Liver (tissue), 9 donors: ENCODE measurements around the gene HUS1B. TPM values are rescaled to one million over a fixed set of nuclear protein-coding genes. Genes with fewer than 3 reads are reported as not detected.

ENCODE experiments used
- DNase-seq: peaks from one replicate; pipeline ENCODE4 v3.0.0-alpha.2; 2017; ENCODE audit warnings: low spot score
- H3K27ac ChIP-seq, 2 donors: one replicate each; pipeline ENCODE4 v1.7.0; 2013; ENCODE audit warnings: inconsistent platforms in 2 of 2, low read length in 2 of 2, control low read depth in 1 of 2, low read depth in 1 of 2, mild to moderate bottlenecking in 1 of 2
- H3K27me3 ChIP-seq, 4 donors: one replicate each; pipeline versions ENCODE4 v1.6.1 to v1.7.0; 2013; ENCODE audit warnings: low read length in 3 of 4, inconsistent platforms in 1 of 4, mild to moderate bottlenecking in 1 of 4, moderate library complexity in 1 of 4; ENCODE audit not compliant: control insufficient read depth in 4 of 4, insufficient read depth in 4 of 4
- H3K36me3 ChIP-seq, 4 donors: one replicate each; pipeline versions ENCODE4 v1.6.1 to v1.7.0; 2013; ENCODE audit warnings: low read length in 3 of 4, mild to moderate bottlenecking in 3 of 4, low read depth in 1 of 4, moderate library complexity in 1 of 4; ENCODE audit not compliant: control insufficient read depth in 4 of 4, insufficient read depth in 3 of 4
- H3K4me1 ChIP-seq, 4 donors: one replicate each; pipeline versions ENCODE4 v1.6.1 to v1.7.0; 2013; ENCODE audit warnings: low read length in 3 of 4, mild to moderate bottlenecking in 3 of 4, moderate library complexity in 1 of 4; ENCODE audit not compliant: control insufficient read depth in 4 of 4, insufficient read depth in 4 of 4
- H3K4me3 ChIP-seq, 3 donors: one replicate each; pipeline versions ENCODE4 v1.6.1 to v1.7.0; 2013; ENCODE audit warnings: low read length in 3 of 3, control low read depth in 1 of 3, low read depth in 1 of 3, mild to moderate bottlenecking in 1 of 3
- H3K9ac ChIP-seq, 2 donors: one replicate each; pipeline ENCODE4 v1.7.0; 2013; ENCODE audit warnings: low read length in 2 of 2, mild to moderate bottlenecking in 2 of 2, moderate library complexity in 2 of 2, control low read depth in 1 of 2, low read depth in 1 of 2
- H3K9me3 ChIP-seq, 4 donors: one replicate each; pipeline versions ENCODE4 v1.6.1 to v1.7.0; 2013; ENCODE audit warnings: low read length in 3 of 4; ENCODE audit not compliant: control insufficient read depth in 4 of 4
- EGR1 ChIP-seq, 2 donors: IDR thresholded peaks; 2 replicates each; pipeline ENCODE4 v1.6.1; 2016 to 2018; ENCODE audit warnings: antibody characterized with exemption in 2 of 2, low read depth in 2 of 2
- FOXA1 ChIP-seq: IDR thresholded peaks from 2 replicates; pipeline ENCODE4 v1.6.1; 2016; ENCODE audit warnings: antibody characterized with exemption
- FOXA2 ChIP-seq: IDR thresholded peaks from 2 replicates; pipeline ENCODE4 v1.6.1; 2016; ENCODE audit warnings: antibody characterized with exemption
- GABPA ChIP-seq, 2 donors: IDR thresholded peaks in 1 of 2; conservative IDR thresholded peaks in 1 of 2; 2 replicates each; pipeline ENCODE4 v1.6.1; 2016; ENCODE audit warnings: antibody characterized with exemption in 2 of 2, mild to moderate bottlenecking in 1 of 2, moderate library complexity in 1 of 2
- HNF4A ChIP-seq, 2 donors: conservative IDR thresholded peaks; 2 replicates each; pipeline ENCODE4 v1.6.1; 2016; ENCODE audit warnings: antibody characterized with exemption in 2 of 2, mild to moderate bottlenecking in 2 of 2
- HNF4G ChIP-seq: IDR thresholded peaks from 2 replicates; pipeline ENCODE4 v1.6.1; 2016; ENCODE audit warnings: antibody characterized with exemption
- JUND ChIP-seq, 2 donors: IDR thresholded peaks; 2 replicates each; pipeline ENCODE4 v1.6.1; 2016; ENCODE audit warnings: antibody characterized with exemption in 2 of 2
- NR2F2 ChIP-seq: IDR thresholded peaks from 2 replicates; pipeline ENCODE4 v1.6.1; 2016; ENCODE audit warnings: antibody characterized with exemption
- RXRA ChIP-seq, 2 donors: IDR thresholded peaks; 2 replicates each; pipeline ENCODE4 v1.6.1; 2017 to 2018; ENCODE audit warnings: antibody characterized with exemption in 2 of 2, mild to moderate bottlenecking in 1 of 2
- SP1 ChIP-seq: IDR thresholded peaks from 2 replicates; pipeline ENCODE4 v1.6.1; 2018; ENCODE audit warnings: antibody characterized with exemption, mild to moderate bottlenecking
- TAF1 ChIP-seq: conservative IDR thresholded peaks from 2 replicates; pipeline ENCODE4 v1.6.1; 2016; ENCODE audit warnings: antibody characterized with exemption, mild to moderate bottlenecking
- YY1 ChIP-seq: IDR thresholded peaks from 2 replicates; pipeline ENCODE4 v1.6.1; 2016; ENCODE audit warnings: antibody characterized with exemption, mild to moderate bottlenecking
- WGBS: extraction: QIAGEN DNeasy Blood & Tissue Kit; methylation state at CpG from one replicate; pipeline ENCODE4 v1.1.7; 2013; 5-methylcytosine and 5-hydroxymethylcytosine counted together
- polyA plus RNA-seq, 2 donors: library from polyadenylated mRNA; stranded (reverse) in 1 of 2; unstranded in 1 of 2; fragments of 200-250 nt in 1 of 2; fragments of >200 nt in 1 of 2; fragmentation: Nextera tagmentation in 1 of 2; extraction: Ambion mirVana in 1 of 2; gene quantifications; one replicate each; pipeline versions ENCODE4 v1.2.1 to v1.2.3, GENCODE V29; 2013 to 2015
- total RNA-seq, 2 donors: library from RNA; depleted of rRNA; stranded (reverse); fragments of >200 nt; gene quantifications; one replicate each; pipeline ENCODE4 v1.2.3, GENCODE V29; 2014
- TF ChIP-seq, protein P1 (sequence below): fragments of 150-350 bp; IDR thresholded peaks from 2 replicates; pipeline ENCODE4 v1.5.1; 2017; ENCODE audit warnings: improper control_type of control experiment, low read depth, low read length; ENCODE audit not compliant: missing input control
- TF ChIP-seq, protein P2 (sequence below): IDR thresholded peaks from 2 replicates; pipeline ENCODE4 v1.6.1; 2016; ENCODE audit warnings: antibody characterized with exemption, mild to moderate bottlenecking
- donor health status: healthy.
- donor health status: healthy.
- donor health status: healthy.
- donor health status: healthy.
- donor health status: healthy.

The HUS1B gene
- total and polyA plus RNA-seq, 4 donors = 0.07 to 1.3 (median 0.51) TPM; not detected in 1

DNA sequence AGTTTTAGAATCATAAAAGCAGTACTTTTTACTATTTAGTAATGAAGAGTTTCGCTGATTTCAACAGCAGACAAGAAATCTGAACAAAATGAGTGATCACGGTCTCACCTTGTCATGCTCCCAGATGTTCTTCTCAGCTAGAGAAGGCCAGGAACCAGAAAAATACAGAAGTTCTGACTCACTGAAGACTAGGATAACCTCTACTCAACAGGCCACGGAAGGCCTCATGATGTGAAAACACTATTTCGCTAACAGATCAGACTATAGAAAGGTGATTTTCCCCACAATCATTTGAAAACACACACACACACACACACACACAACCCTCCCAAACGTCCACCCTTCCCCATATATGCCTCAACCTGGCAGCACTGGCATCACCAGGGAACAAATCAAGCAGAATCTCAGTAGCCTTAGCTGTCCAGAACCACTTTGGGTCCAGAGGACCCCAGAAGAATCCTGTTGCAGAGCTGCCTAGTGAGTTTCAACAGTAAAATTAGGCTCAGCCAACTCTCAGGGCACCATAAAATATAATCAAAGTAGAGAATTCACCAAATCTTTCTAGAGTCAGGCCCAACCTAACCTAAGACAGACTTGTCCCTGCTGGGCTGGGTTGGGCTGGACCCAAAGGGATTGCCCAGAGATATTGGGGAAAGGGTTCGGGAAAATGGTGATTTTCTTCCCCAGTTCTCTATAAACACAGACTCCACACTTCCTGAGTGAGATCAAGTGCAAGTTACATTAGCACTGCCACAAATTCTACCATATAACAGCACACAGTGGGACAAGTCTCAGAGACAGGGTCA is 28.1 kb upstream of the HUS1B start:
- Histone ChIP-seq H3K9ac (no peak overlapping the region), H3K27ac (no peak overlapping the region), H3K36me3 (no peaks in the 10 kb centered on the region), H3K4me3 (no peak overlapping the region), H3K4me1 (peaks cover 0 to 3% (median 2%) of the 10 kb centered on the region in 4 donors), H3K9me3 (no peaks in the 10 kb centered on the region), H3K27me3 (no peaks in the 10 kb centered on the region)
- WGBS = 88% methylated on average over 6 of the region's 6 CpGs
- TF ChIP-seq FOXA1 = no peak
- TF ChIP-seq SP1 = no peak
- no peak for TF ChIP-seq HNF4A (conservative IDR thresholded peaks at IDR 0.05)
- TF ChIP-seq TAF1 = no peak
- TF ChIP-seq GABPA (IDR thresholded peaks at IDR 0.05 in 1 of 2, conservative IDR thresholded peaks at IDR 0.05 in 1 of 2) = no peak
- DNase-seq = no peak

DNA sequence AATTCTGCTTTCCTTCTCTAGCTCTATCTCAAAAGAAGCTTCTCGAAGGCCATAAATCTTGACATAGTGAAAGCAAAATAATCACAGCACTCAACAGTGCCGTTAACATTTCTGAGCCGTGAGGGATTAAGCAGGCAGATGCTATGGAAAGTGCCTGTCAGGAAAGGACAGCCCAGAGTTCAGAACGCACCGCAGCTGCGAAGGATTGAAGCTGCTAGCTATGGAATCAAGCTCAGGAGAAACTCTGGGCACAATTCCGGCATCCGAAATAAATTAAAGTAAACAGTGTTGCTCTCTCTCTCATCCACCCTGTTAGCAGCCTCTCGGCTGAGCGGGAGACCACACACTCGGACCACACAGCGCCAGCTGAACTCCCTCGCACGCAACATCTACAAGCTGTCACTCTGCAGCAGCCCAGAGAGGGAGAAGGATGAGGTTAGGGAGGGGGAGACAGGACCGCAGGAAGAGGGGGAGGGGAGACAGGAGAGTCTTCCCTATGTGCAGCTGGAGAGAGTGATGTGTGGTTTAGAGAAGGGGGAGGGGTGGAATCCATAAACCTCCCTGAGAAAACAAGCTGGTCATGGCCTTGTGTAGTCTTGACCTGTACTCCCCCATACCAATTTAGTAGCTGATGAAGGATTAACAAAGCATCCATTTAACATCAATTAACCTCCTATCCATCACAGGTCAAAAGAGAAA is 27.0 kb upstream of the HUS1B start:
- Histone ChIP-seq H3K27ac (no peak overlapping the region), H3K36me3 (no peaks in the 10 kb centered on the region), H3K9me3 (no peaks in the 10 kb centered on the region), H3K4me1 (peaks cover 0 to 3% (median 2%) of the 10 kb centered on the region in 4 donors), H3K4me3 (no peak overlapping the region), H3K9ac (no peak overlapping the region), H3K27me3 (no peaks in the 10 kb centered on the region)
- TF ChIP-seq RXRA (IDR thresholded peaks at IDR 0.05) (no peak), NR2F2 (no peak)
- DNase-seq = no peak
- WGBS = 65% methylated on average over 15 of the region's 15 CpGs

DNA sequence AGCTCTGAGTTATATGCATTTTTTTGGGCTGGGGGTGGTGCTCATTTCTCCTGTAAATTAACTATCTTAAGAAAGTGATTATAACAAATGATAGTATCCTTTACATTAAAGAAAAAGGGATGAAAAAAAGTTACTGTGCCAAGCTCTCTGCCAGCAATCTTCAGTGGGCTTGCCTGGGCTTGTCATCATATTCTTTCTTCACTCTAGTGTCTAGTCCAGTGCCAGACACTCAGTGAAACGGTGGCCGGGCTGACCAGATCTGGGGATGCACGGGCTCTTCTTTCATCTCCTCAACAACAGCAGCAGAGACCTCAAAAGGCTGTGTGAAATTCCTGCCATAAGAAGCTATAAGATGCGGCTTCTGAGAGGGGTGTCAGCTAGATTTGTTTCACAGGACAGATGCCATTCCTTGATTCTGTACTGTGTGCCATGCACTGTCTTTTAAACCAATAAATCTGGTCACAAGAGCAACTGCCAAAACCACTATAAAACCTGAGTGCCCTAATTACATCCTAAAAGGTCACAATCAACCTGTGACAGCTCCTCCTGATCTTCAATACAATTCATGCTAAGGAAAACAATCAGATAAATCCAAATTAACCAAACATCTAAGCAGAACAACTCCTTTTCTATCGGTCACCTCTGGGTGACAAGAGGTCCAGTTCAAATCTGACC is 23.9 kb upstream of the HUS1B start:
- no peaks in the 10 kb centered on the region for H3K27me3 ChIP-seq
- no peak overlapping the region for H3K4me3 ChIP-seq
- no peaks in the 10 kb centered on the region for H3K36me3 ChIP-seq
- H3K9me3 ChIP-seq = no peaks in the 10 kb centered on the region
- no peak for DNase-seq
- WGBS = 90% methylated on average over 5 of the region's 5 CpGs
- no peak overlapping the region for H3K9ac ChIP-seq
- TF ChIP-seq JUND (IDR thresholded peaks at IDR 0.05) (no peak), GABPA (IDR thresholded peaks at IDR 0.05 in 1 of 2, conservative IDR thresholded peaks at IDR 0.05 in 1 of 2) (no peak), HNF4G (no peak), HNF4A (conservative IDR thresholded peaks at IDR 0.05) (peak in 1 of 2 donors; percentile 30), FOXA2 (no peak)
- H3K27ac ChIP-seq = no peak overlapping the region
- peaks cover 0 to 3% (median 2%) of the 10 kb centered on the region in 4 donors for H3K4me1 ChIP-seq

DNA sequence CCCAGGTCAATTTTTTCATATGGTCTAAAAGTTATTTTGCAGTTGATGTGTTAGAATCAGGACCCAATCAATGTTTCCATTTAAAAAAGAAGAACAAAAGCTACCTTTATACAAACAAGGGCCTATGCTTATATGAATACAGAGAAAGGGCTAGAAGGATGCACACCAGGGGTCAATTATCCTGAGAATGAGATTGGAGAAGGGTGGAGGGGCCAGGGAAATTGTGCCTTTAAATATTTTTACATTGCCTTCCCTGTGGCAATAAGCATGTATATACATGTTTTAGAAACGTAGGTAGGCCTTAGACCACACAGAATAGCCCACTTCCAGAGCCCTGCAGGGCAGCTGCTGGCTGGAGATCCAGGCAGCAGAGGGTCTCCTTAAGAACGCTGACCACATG is 23.4 kb upstream of the HUS1B start:
- Histone ChIP-seq H3K9me3 (no peaks in the 10 kb centered on the region), H3K27me3 (no peaks in the 10 kb centered on the region), H3K4me3 (no peak overlapping the region), H3K9ac (no peak overlapping the region), H3K27ac (no peak overlapping the region), H3K4me1 (peaks cover 0 to 3% (median 2%) of the 10 kb centered on the region in 4 donors), H3K36me3 (no peaks in the 10 kb centered on the region)
- DNase-seq = no peak
- WGBS = 94% methylated on average over 2 of the region's 2 CpGs
- TF ChIP-seq YY1 = no peak
- TF ChIP-seq GABPA (IDR thresholded peaks at IDR 0.05 in 1 of 2, conservative IDR thresholded peaks at IDR 0.05 in 1 of 2) = no peak
- TF ChIP-seq, protein P1, sequence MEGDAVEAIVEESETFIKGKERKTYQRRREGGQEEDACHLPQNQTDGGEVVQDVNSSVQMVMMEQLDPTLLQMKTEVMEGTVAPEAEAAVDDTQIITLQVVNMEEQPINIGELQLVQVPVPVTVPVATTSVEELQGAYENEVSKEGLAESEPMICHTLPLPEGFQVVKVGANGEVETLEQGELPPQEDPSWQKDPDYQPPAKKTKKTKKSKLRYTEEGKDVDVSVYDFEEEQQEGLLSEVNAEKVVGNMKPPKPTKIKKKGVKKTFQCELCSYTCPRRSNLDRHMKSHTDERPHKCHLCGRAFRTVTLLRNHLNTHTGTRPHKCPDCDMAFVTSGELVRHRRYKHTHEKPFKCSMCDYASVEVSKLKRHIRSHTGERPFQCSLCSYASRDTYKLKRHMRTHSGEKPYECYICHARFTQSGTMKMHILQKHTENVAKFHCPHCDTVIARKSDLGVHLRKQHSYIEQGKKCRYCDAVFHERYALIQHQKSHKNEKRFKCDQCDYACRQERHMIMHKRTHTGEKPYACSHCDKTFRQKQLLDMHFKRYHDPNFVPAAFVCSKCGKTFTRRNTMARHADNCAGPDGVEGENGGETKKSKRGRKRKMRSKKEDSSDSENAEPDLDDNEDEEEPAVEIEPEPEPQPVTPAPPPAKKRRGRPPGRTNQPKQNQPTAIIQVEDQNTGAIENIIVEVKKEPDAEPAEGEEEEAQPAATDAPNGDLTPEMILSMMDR = no peak
- TF ChIP-seq EGR1 (IDR thresholded peaks at IDR 0.05; ENCODE audit: low read depth in 2 of 2) = no peak
- TF ChIP-seq, protein P2, sequence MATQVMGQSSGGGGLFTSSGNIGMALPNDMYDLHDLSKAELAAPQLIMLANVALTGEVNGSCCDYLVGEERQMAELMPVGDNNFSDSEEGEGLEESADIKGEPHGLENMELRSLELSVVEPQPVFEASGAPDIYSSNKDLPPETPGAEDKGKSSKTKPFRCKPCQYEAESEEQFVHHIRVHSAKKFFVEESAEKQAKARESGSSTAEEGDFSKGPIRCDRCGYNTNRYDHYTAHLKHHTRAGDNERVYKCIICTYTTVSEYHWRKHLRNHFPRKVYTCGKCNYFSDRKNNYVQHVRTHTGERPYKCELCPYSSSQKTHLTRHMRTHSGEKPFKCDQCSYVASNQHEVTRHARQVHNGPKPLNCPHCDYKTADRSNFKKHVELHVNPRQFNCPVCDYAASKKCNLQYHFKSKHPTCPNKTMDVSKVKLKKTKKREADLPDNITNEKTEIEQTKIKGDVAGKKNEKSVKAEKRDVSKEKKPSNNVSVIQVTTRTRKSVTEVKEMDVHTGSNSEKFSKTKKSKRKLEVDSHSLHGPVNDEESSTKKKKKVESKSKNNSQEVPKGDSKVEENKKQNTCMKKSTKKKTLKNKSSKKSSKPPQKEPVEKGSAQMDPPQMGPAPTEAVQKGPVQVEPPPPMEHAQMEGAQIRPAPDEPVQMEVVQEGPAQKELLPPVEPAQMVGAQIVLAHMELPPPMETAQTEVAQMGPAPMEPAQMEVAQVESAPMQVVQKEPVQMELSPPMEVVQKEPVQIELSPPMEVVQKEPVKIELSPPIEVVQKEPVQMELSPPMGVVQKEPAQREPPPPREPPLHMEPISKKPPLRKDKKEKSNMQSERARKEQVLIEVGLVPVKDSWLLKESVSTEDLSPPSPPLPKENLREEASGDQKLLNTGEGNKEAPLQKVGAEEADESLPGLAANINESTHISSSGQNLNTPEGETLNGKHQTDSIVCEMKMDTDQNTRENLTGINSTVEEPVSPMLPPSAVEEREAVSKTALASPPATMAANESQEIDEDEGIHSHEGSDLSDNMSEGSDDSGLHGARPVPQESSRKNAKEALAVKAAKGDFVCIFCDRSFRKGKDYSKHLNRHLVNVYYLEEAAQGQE = no peak
- TF ChIP-seq NR2F2 = no peak
